ENCODE results near the gene OTUB2.

OTUB2 gene

DNA sequence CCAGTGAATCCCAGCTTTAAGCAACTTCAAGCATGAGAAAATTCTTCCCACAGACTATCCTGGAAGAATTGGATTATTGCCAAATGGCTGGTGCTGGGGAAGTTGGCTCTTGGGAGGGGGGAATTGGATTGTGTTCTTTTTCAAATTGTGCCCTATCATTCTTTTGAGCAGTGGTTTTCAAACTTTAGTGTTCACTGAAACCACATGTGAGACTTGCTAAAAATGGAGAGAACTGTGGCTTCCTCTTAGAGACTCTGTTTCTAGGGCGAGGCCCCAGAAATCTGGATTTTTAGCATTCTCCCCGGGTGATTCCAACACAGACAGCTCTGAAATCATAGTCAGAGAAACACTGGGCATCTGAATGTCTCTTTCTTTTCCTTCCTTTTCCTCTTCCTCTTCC, 14.3 kb upstream of the OTUB2 start:
- no peaks in the 10 kb centered on the region for H3K9me3 ChIP-seq (replicated peaks; ENCODE audit: low read length)
- no peak overlapping the region for H3K4me2 ChIP-seq (ENCODE audit: low read length)
- H3K4me1 ChIP-seq (ENCODE audit: control insufficient read depth, insufficient read depth, low read length) = no peaks in the 10 kb centered on the region
- no peaks in the 10 kb centered on the region for H3K36me3 ChIP-seq (ENCODE audit: insufficient read depth, low read length)
- no peak overlapping the region for H3K9ac ChIP-seq (ENCODE audit: low read depth, low read length)
- H3K4me3 ChIP-seq (ENCODE audit: low read length) = no peak overlapping the region
- H3K27me3 ChIP-seq (ENCODE audit: control insufficient read depth, insufficient read depth, low read length) = peaks cover 27% of the 10 kb centered on the region

GRCh38 chr14:94014382-94014781, 11.8 kb upstream of the OTUB2 start:
- Histone ChIP-seq H3K27me3 (ENCODE audit: control insufficient read depth, insufficient read depth, low read length) (peaks cover 42% of the 10 kb centered on the region), H3K9me3 (replicated peaks; ENCODE audit: low read length) (no peaks in the 10 kb centered on the region), H3K36me3 (ENCODE audit: insufficient read depth, low read length) (no peaks in the 10 kb centered on the region), H3K4me3 (ENCODE audit: low read length) (no peak overlapping the region), H3K9ac (ENCODE audit: low read depth, low read length) (no peak overlapping the region), H3K4me2 (ENCODE audit: low read length) (no peak overlapping the region), H3K4me1 (ENCODE audit: control insufficient read depth, insufficient read depth, low read length) (no peaks in the 10 kb centered on the region)

- Histone ChIP-seq H3K4me2 (ENCODE audit: low read length) (no peak overlapping the region), H3K4me1 (ENCODE audit: control insufficient read depth, insufficient read depth, low read length) (no peaks in the 10 kb centered on the region), H3K27me3 (ENCODE audit: control insufficient read depth, insufficient read depth, low read length) (peaks cover 42% of the 10 kb centered on the region), H3K4me3 (ENCODE audit: low read length) (no peak overlapping the region), H3K9me3 (replicated peaks; ENCODE audit: low read length) (no peaks in the 10 kb centered on the region), H3K9ac (ENCODE audit: low read depth, low read length) (no peak overlapping the region), H3K36me3 (ENCODE audit: insufficient read depth, low read length) (no peaks in the 10 kb centered on the region)
Observed at GRCh38 chr14:94015223-94015622, 10.9 kb upstream of the OTUB2 start.

DNA sequence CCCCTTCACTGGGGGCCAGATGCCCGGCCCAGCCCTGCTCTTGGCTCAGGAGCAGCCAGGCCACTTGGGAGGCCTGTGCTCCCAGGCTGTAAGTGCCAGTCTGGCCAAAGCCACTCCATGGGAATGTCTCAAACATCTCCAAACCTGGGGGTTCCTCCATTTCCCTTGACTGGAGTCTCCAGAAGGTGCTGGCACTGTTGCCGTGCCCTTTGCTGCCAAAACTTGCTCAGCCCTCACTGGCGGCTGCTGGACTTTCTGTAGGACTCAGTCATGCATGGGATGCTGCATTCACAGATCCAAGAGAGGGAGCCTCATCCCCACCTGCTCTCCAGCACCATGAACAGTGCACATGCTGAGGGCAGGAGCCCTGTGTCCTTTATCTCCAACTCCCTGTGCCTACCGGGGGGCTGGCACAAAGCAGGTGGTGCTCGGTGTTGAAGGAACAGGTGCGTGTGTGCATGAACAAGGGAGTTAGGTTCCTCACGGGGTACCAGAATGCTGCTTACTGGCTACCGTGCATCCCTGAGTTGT, 9.6 kb upstream of the OTUB2 start:
- Histone ChIP-seq H3K9ac (ENCODE audit: low read depth, low read length) (no peak overlapping the region), H3K4me3 (ENCODE audit: low read length) (no peak overlapping the region), H3K9me3 (replicated peaks; ENCODE audit: low read length) (no peaks in the 10 kb centered on the region), H3K36me3 (ENCODE audit: insufficient read depth, low read length) (no peaks in the 10 kb centered on the region), H3K27me3 (ENCODE audit: control insufficient read depth, insufficient read depth, low read length) (peaks cover 37% of the 10 kb centered on the region), H3K4me2 (ENCODE audit: low read length) (no peak overlapping the region), H3K4me1 (ENCODE audit: control insufficient read depth, insufficient read depth, low read length) (no peaks in the 10 kb centered on the region)

GRCh38 chr14:94018308-94018707, 7.8 kb upstream of the OTUB2 start:
- no peak overlapping the region for H3K9ac ChIP-seq (ENCODE audit: low read depth, low read length)
- H3K4me1 ChIP-seq (ENCODE audit: control insufficient read depth, insufficient read depth, low read length) = no peaks in the 10 kb centered on the region
- H3K9me3 ChIP-seq (replicated peaks; ENCODE audit: low read length) = no peaks in the 10 kb centered on the region
- no peak overlapping the region for H3K4me3 ChIP-seq (ENCODE audit: low read length)
- peaks cover 35% of the 10 kb centered on the region for H3K27me3 ChIP-seq (ENCODE audit: control insufficient read depth, insufficient read depth, low read length)
- no peak overlapping the region for H3K4me2 ChIP-seq (ENCODE audit: low read length)
- no peaks in the 10 kb centered on the region for H3K36me3 ChIP-seq (ENCODE audit: insufficient read depth, low read length)

DNA sequence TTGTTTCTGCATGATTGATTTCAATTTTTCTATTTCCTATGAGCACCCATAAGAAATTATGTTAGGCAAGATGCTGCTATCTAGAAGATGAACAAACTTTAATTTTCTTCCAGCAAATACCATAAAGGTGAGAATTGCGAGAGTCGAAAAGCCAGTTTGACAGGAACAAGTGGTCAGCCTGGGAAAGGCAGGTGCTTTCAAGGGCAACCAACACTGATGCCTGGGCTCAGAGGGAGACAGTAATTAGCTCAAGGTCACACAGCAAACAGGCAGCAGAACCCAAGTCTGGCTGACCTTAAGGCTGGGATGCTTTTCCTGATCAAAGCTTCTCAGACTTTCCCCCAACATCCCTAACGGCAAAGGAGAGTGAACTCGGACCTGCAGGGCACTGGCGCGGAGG, 6.8 kb upstream of the OTUB2 start:
- Histone ChIP-seq H3K9me3 (replicated peaks; ENCODE audit: low read length) (no peaks in the 10 kb centered on the region), H3K4me1 (ENCODE audit: control insufficient read depth, insufficient read depth, low read length) (no peaks in the 10 kb centered on the region), H3K27me3 (ENCODE audit: control insufficient read depth, insufficient read depth, low read length) (peaks cover 35% of the 10 kb centered on the region), H3K4me3 (ENCODE audit: low read length) (no peak overlapping the region), H3K36me3 (ENCODE audit: insufficient read depth, low read length) (no peaks in the 10 kb centered on the region), H3K9ac (ENCODE audit: low read depth, low read length) (no peak overlapping the region), H3K4me2 (ENCODE audit: low read length) (no peak overlapping the region)

GRCh38 chr14:94020267-94020666, 5.9 kb upstream of the OTUB2 start:
- no peak overlapping the region for H3K9ac ChIP-seq (ENCODE audit: low read depth, low read length)
- H3K9me3 ChIP-seq (replicated peaks; ENCODE audit: low read length) = no peaks in the 10 kb centered on the region
- H3K27me3 ChIP-seq (ENCODE audit: control insufficient read depth, insufficient read depth, low read length) = peaks cover 34% of the 10 kb centered on the region
- no peaks in the 10 kb centered on the region for H3K36me3 ChIP-seq (ENCODE audit: insufficient read depth, low read length)
- no peaks in the 10 kb centered on the region for H3K4me1 ChIP-seq (ENCODE audit: control insufficient read depth, insufficient read depth, low read length)
- H3K4me2 ChIP-seq (ENCODE audit: low read length) = no peak overlapping the region
- H3K4me3 ChIP-seq (ENCODE audit: low read length) = no peak overlapping the region

GRCh38 chr14:94021001-94021400, 5.1 kb upstream of the OTUB2 start:
- Histone ChIP-seq H3K9ac (ENCODE audit: low read depth, low read length) (no peak overlapping the region), H3K9me3 (replicated peaks; ENCODE audit: low read length) (no peaks in the 10 kb centered on the region), H3K4me1 (ENCODE audit: control insufficient read depth, insufficient read depth, low read length) (no peaks in the 10 kb centered on the region), H3K4me3 (ENCODE audit: low read length) (no peak overlapping the region), H3K27me3 (ENCODE audit: control insufficient read depth, insufficient read depth, low read length) (peaks cover 26% of the 10 kb centered on the region), H3K36me3 (ENCODE audit: insufficient read depth, low read length) (no peaks in the 10 kb centered on the region), H3K4me2 (ENCODE audit: low read length) (no peak overlapping the region)

GRCh38 chr14:94021416-94022157, 4.6 kb upstream of the OTUB2 start:
- Histone ChIP-seq H3K4me3 (ENCODE audit: low read length) (no peak overlapping the region), H3K27me3 (ENCODE audit: control insufficient read depth, insufficient read depth, low read length) (peaks cover 21% of the 10 kb centered on the region), H3K4me1 (ENCODE audit: control insufficient read depth, insufficient read depth, low read length) (no peaks in the 10 kb centered on the region), H3K4me2 (ENCODE audit: low read length) (no peak overlapping the region), H3K9me3 (replicated peaks; ENCODE audit: low read length) (no peaks in the 10 kb centered on the region), H3K36me3 (ENCODE audit: insufficient read depth, low read length) (no peaks in the 10 kb centered on the region), H3K9ac (ENCODE audit: low read depth, low read length) (no peak overlapping the region)

GRCh38 chr14:94022532-94023411, 3.4 kb upstream of the OTUB2 start:
- Histone ChIP-seq H3K27me3 (ENCODE audit: control insufficient read depth, insufficient read depth, low read length) (peaks cover 9% of the 10 kb centered on the region), H3K9ac (ENCODE audit: low read depth, low read length) (no peak overlapping the region), H3K4me1 (ENCODE audit: control insufficient read depth, insufficient read depth, low read length) (no peaks in the 10 kb centered on the region), H3K4me3 (ENCODE audit: low read length) (no peak overlapping the region), H3K4me2 (ENCODE audit: low read length) (no peak overlapping the region), H3K9me3 (replicated peaks; ENCODE audit: low read length) (no peaks in the 10 kb centered on the region), H3K36me3 (ENCODE audit: insufficient read depth, low read length) (no peaks in the 10 kb centered on the region)

DNA sequence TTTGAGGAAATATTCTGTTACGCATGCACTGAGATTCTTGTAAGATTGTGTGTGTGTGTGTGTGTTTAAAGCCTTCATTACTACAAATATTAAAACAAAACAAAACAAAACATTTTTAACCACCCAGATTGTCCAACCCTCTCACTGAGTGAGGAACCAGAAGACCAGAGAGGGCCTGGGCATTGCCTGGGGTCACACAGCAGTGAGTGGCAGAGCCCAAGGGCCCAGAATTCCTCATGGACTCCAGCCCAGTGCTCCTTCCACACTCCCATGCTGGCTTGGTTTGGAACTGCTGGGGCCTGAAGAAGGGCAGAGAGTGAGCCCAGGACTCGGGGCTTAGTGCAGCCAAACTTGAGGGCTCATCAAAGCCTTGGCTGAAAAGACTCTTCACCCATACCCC, 1.6 kb upstream of the OTUB2 start:
- no peaks in the 10 kb centered on the region for H3K27me3 ChIP-seq (ENCODE audit: control insufficient read depth, insufficient read depth, low read length)
- H3K4me2 ChIP-seq (ENCODE audit: low read length) = no peak overlapping the region
- no peak overlapping the region for H3K9ac ChIP-seq (ENCODE audit: low read depth, low read length)
- H3K4me1 ChIP-seq (ENCODE audit: control insufficient read depth, insufficient read depth, low read length) = no peaks in the 10 kb centered on the region
- H3K36me3 ChIP-seq (ENCODE audit: insufficient read depth, low read length) = no peaks in the 10 kb centered on the region
- no peak overlapping the region for H3K4me3 ChIP-seq (ENCODE audit: low read length)
- no peaks in the 10 kb centered on the region for H3K9me3 ChIP-seq (replicated peaks; ENCODE audit: low read length)

All from skeletal muscle satellite cell (primary cell).